ENCODE results near the gene MCCD1.

GRCh38 chr6:31577579-31577966 is 48.8 kb downstream of the MCCD1 start:
- TF ChIP-seq SKIL (CRISPR knock-in tag; IDR thresholded peaks at IDR 0.05; ENCODE audit: borderline replicate concordance) = no peak
- no peak for TF ChIP-seq ZSCAN20 (CRISPR knock-in tag; IDR thresholded peaks at IDR 0.05; ENCODE audit: borderline replicate concordance)

Data from HepG2 (cell line).